GM12878 (cell line): ENCODE results near the gene CLIP1. TPM values are rescaled to one million over a fixed set of nuclear protein-coding genes. Genes with fewer than 3 reads are reported as not detected.

Experiments used
- BCL11A ChIP-seq: IDR thresholded peaks from 2 replicates; pipeline ENCODE4 v1.6.1; 2011; ENCODE audit warnings: low read depth, low read length
- CBFB ChIP-seq: IDR thresholded peaks from 2 replicates; pipeline ENCODE4 v1.6.1; 2016; ENCODE audit warnings: antibody characterized with exemption, low read depth
- CHD1 ChIP-seq: IDR thresholded peaks from 2 replicates; pipeline ENCODE4 v1.6.1; 2012; ENCODE audit warnings: low read depth, low read length, improper control_type of control experiment
- CREB1 ChIP-seq: IDR thresholded peaks from 2 replicates; pipeline ENCODE4 v1.6.1; 2012; ENCODE audit warnings: low read depth, mild to moderate bottlenecking, inconsistent platforms
- CREM ChIP-seq: IDR thresholded peaks from 2 replicates; pipeline ENCODE4 v1.6.1; 2014; ENCODE audit warnings: antibody characterized with exemption, low read depth
- CTCF ChIP-seq, 3 experiments: IDR thresholded peaks in 2 of 3; conservative IDR thresholded peaks in 1 of 3; 2 replicates each; pipeline ENCODE4 v1.5.1; 2011; ENCODE audit warnings: low read depth in 3 of 3, low read length in 3 of 3, mild to moderate bottlenecking in 3 of 3, control low read depth in 2 of 3, moderate library complexity in 2 of 3, inconsistent platforms in 1 of 3, mixed read lengths in 1 of 3; ENCODE audit not compliant: control insufficient read depth in 2 of 3, insufficient read depth in 1 of 3; ENCODE audit errors: extremely low read depth in 1 of 3
- ESRRA ChIP-seq: IDR thresholded peaks from 2 replicates; pipeline ENCODE4 v1.6.1; 2012; ENCODE audit warnings: mild to moderate bottlenecking, low read length, improper control_type of control experiment
- ETV6 ChIP-seq, 2 experiments: fragments of 450-650 bp in 1 of 2; IDR thresholded peaks in 1 of 2; conservative IDR thresholded peaks in 1 of 2; 2 replicates each; pipeline ENCODE4 v1.6.1; 2014; ENCODE audit warnings: antibody characterized with exemption in 1 of 2, borderline replicate concordance in 1 of 2, low read depth in 1 of 2, mild to moderate bottlenecking in 1 of 2, moderate library complexity in 1 of 2
- FOS ChIP-seq: IDR thresholded peaks from 3 replicates; pipeline ENCODE4 v1.6.1; 2011; ENCODE audit warnings: borderline replicate concordance; ENCODE audit not compliant: insufficient read length; ENCODE audit errors: extremely low read depth
- FOXK2 ChIP-seq: fragments of 450-650 bp; IDR thresholded peaks from 2 replicates; pipeline ENCODE4 v1.6.1; 2017; ENCODE audit warnings: mild to moderate bottlenecking, moderate library complexity
- HDGF ChIP-seq: fragments of 450-650 bp; IDR thresholded peaks from 2 replicates; pipeline ENCODE4 v1.6.1; 2016; ENCODE audit warnings: antibody characterized with exemption
- HSF1 ChIP-seq: fragments of 150-350 bp; IDR thresholded peaks from 2 replicates; pipeline ENCODE4 v1.6.1; 2014; ENCODE audit warnings: mild to moderate bottlenecking, low read depth, low read length
- IKZF1 ChIP-seq: fragments of 450-650 bp; conservative IDR thresholded peaks from 2 replicates; pipeline ENCODE4 v1.6.1; 2017; ENCODE audit warnings: antibody characterized with exemption, mild to moderate bottlenecking
- POU2F2 ChIP-seq: IDR thresholded peaks from 3 replicates; pipeline ENCODE4 v1.6.1; 2011; ENCODE audit warnings: low read depth, mild to moderate bottlenecking, low read length, borderline replicate concordance
- REST ChIP-seq: IDR thresholded peaks from 2 replicates; pipeline ENCODE4 v1.6.1; 2012; ENCODE audit warnings: mild to moderate bottlenecking, low read depth, low read length
- SKIL ChIP-seq: fragments of 450-650 bp; IDR thresholded peaks from 2 replicates; pipeline ENCODE4 v1.6.1; 2017; ENCODE audit warnings: mild to moderate bottlenecking, low read depth, inconsistent platforms; ENCODE audit not compliant: poor library complexity, severe bottlenecking
- SMARCA5 ChIP-seq: fragments of 450-650 bp; IDR thresholded peaks from 2 replicates; pipeline ENCODE4 v1.6.1; 2017; ENCODE audit warnings: mild to moderate bottlenecking
- STAT3 ChIP-seq: IDR thresholded peaks from 2 replicates; pipeline ENCODE4 v1.6.1; 2011; ENCODE audit warnings: low read depth, low read length, improper control_type of control experiment
- SUPT20H ChIP-seq: IDR thresholded peaks from 2 replicates; pipeline ENCODE4 v1.6.1; 2011; ENCODE audit warnings: low read depth, mild to moderate bottlenecking, low read length, moderate library complexity, borderline replicate concordance; ENCODE audit not compliant: control insufficient read depth
- TARDBP ChIP-seq: IDR thresholded peaks from 2 replicates; pipeline ENCODE4 v1.6.1; 2016; ENCODE audit warnings: borderline replicate concordance
- WRNIP1 ChIP-seq: IDR thresholded peaks from 2 replicates; pipeline ENCODE4 v1.6.1; 2011; ENCODE audit warnings: low read depth, low read length, improper control_type of control experiment, borderline replicate concordance
- ZNF622 ChIP-seq: fragments of 450-650 bp; IDR thresholded peaks from 2 replicates; pipeline ENCODE4 v1.6.1; 2017; ENCODE audit warnings: mild to moderate bottlenecking, inconsistent platforms
- polyA plus RNA-seq, 11 experiments: library from polyadenylated mRNA; depleted of rRNA in 4 of 11; unstranded in 6 of 11; stranded (reverse) in 5 of 11; fragments of >200 nt; fragmentation: Nextera tagmentation in 4 of 11; fragmentation: Illumina TruSeq in 1 of 11; extraction: Ambion mirVana in 4 of 11; extraction: Trizol in 1 of 11; gene quantifications; 1 replicate in 1 of 11; 2 replicates in 10 of 11; pipeline versions ENCODE4 v1.2.1 to v1.2.3, GENCODE V29; 2011 to 2016; ENCODE audit warnings: inconsistent platforms in 2 of 11, missing spikeins in 2 of 11, low read depth in 1 of 11
- total RNA-seq, 4 experiments: library from RNA; depleted of rRNA in 3 of 4; stranded (reverse); fragments of >200 nt in 3 of 4; fragmentation: Illumina TruSeq in 1 of 4; extraction: Trizol in 1 of 4; gene quantifications; 2 replicates each; pipeline versions ENCODE4 v1.2.1 to v1.2.3, GENCODE V29; 2013 to 2021

CLIP1 gene
- total and polyA plus RNA-seq, 10 of the 15 experiments (the other 5 are each of a cell fraction or from before 2014, with no cell fraction given), result 6.0 to 45.4 (median 25.2) TPM

DNA sequence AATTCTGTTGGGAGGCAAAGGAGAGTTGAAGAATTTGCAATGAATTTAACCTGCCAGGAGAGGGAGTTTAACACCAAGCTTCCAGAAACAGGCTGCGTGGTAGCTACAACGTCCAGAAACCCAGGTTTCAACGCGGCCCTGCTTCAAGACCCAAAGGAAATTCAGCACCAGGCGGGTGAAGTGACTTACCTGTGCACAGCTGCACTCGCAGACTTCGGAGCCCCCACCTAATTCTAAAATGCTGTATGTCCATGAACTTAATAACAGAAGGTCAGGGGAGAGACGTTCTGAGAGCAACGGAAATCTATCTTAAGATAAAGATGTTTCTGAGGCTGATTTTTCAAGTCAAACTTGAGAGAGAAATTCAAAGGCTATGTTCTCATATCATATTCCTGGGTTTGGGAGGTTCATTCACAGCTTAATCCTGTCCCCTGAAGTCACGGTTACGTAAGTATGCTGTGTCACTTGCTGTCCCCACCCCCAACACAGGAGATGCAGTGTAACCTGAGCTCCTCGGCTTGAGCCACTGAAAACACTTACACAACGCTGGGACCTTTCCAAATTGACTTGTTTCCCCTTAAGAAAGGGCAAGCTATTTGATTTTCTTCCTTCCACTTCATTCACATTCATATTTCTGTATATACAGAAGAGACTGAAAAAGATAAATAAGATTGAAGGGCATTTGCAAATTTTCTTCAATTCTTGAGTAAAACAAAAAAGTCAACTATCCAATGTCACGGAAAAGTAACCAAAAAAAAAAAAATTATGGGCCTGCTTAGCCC is 22.7 kb downstream of the CLIP1 start (continued):
- no peak for TF ChIP-seq HSF1
- no peak for TF ChIP-seq ESRRA
- no peak for TF ChIP-seq WRNIP1
- TF ChIP-seq IKZF1, result no peak
- no peak for TF ChIP-seq ZNF622
- TF ChIP-seq CHD1, result no peak
- TF ChIP-seq TARDBP, result no peak
- TF ChIP-seq HDGF, result no peak
- TF ChIP-seq SMARCA5, result peak; percentile 66; the same call in 1 of the 2 replicates
- no peak for TF ChIP-seq FOXK2
- TF ChIP-seq CTCF (IDR thresholded peaks at IDR 0.05 in 2 of 3, conservative IDR thresholded peaks at IDR 0.05 in 1 of 3; ENCODE audit: control insufficient read depth in 2 of 3, extremely low read depth in 1 of 3, insufficient read depth in 1 of 3, low read depth in 3 of 3, low read length in 3 of 3), result peak; percentile 57 to 81 (median 76); a peak in 5 of 6 replicates
- TF ChIP-seq CREB1, result peak; percentile 67; the same call in 1 of the 2 replicates
- TF ChIP-seq SUPT20H, result no peak
- 0 out of 4 replicates have a peak, but pooled peaks of 1 of the 2 experiments have one; percentile 29 for TF ChIP-seq ETV6 (conservative IDR thresholded peaks at IDR 0.05 in 1 of 2, IDR thresholded peaks at IDR 0.05 in 1 of 2; ENCODE audit: borderline replicate concordance in 1 of 2, low read depth in 1 of 2)
- no peak for TF ChIP-seq STAT3
- TF ChIP-seq BCL11A, result no peak
- TF ChIP-seq CREM, result peak; percentile 39; the same call in 1 of the 2 replicates
- no peak for TF ChIP-seq POU2F2
- TF ChIP-seq CBFB, result no peak
- no peak for TF ChIP-seq SKIL
- no peak for TF ChIP-seq FOS
- TF ChIP-seq REST, result no peak
